Spleen (tissue), 11 donors: ENCODE results near the gene RIPOR2. TPM values are rescaled to one million over a fixed set of nuclear protein-coding genes. Genes with fewer than 3 reads are reported as not detected.

Experiments
- DNase-seq: peaks from one replicate; pipeline ENCODE4 v3.0.0-alpha.2; 2020
- H3K27ac ChIP-seq, 8 donors: fragments of 200-600 bp; sonication (generic) in 7 of 8; 1 replicate in 4 of 8; 2 replicates in 4 of 8; pipeline versions ENCODE4 v1.5.0 to v1.8.0; 2016 to 2021; ENCODE audit warnings: inconsistent platforms in 4 of 8, mild to moderate bottlenecking in 4 of 8, moderate library complexity in 1 of 8
- H3K27me3 ChIP-seq, 7 donors: fragments of 200-600 bp; sonication (generic) in 6 of 7; replicated peaks in 1 of 7; 1 replicate in 4 of 7; 2 replicates in 3 of 7; pipeline versions ENCODE4 v1.5.0 to v1.8.0; 2016 to 2021; ENCODE audit warnings: inconsistent platforms in 3 of 7, mild to moderate bottlenecking in 1 of 7
- H3K36me3 ChIP-seq, 6 donors: fragments of 200-600 bp; sonication (generic) in 5 of 6; 1 replicate in 4 of 6; 2 replicates in 2 of 6; pipeline versions ENCODE4 v1.5.0 to v1.8.0; 2016 to 2021; ENCODE audit warnings: inconsistent platforms in 2 of 6
- H3K4me1 ChIP-seq, 6 donors: fragments of 200-600 bp; sonication (generic) in 5 of 6; 1 replicate in 3 of 6; 2 replicates in 3 of 6; pipeline versions ENCODE4 v1.5.0 to v1.8.0; 2016 to 2021; ENCODE audit warnings: inconsistent platforms in 3 of 6
- H3K4me3 ChIP-seq, 8 donors: fragments of 200-600 bp; sonication (generic) in 7 of 8; 1 replicate in 4 of 8; 2 replicates in 4 of 8; pipeline versions ENCODE4 v1.5.0 to v1.8.0; 2016 to 2021; ENCODE audit warnings: inconsistent platforms in 4 of 8, mild to moderate bottlenecking in 4 of 8, moderate library complexity in 2 of 8
- H3K9me3 ChIP-seq, 8 donors: fragments of 200-600 bp; sonication (generic) in 7 of 8; 1 replicate in 4 of 8; 2 replicates in 4 of 8; pipeline versions ENCODE4 v1.5.0 to v1.8.0; 2016 to 2021; ENCODE audit warnings: inconsistent platforms in 4 of 8
- POLR2A ChIP-seq, 3 donors: fragments of 450-650 bp; IDR thresholded peaks; one replicate each; pipeline ENCODE4 v1.5.1; 2017; ENCODE audit warnings: antibody characterized with exemption in 3 of 3, mild to moderate bottlenecking in 1 of 3
- POLR2AphosphoS5 ChIP-seq, 3 donors: sonication (generic); formaldehyde crosslinking; IDR thresholded peaks; one replicate each; pipeline ENCODE4 v1.5.1; 2017; ENCODE audit warnings: antibody characterized with exemption in 3 of 3
- WGBS, 5 donors: extraction: QIAGEN DNeasy Blood & Tissue Kit in 3 of 5; methylation state at CpG; one replicate each; pipeline versions ENCODE4 v1.1.5 to v1.1.7; 2013 to 2018; 5-methylcytosine and 5-hydroxymethylcytosine counted together
- intact Hi-C: fragments of 100-400 bp; cut with DNase I; formaldehyde crosslinking; loops from one replicate; pipeline ENCODE4 v1.15.0; 2023; ENCODE audit warnings: low total_unique reads
- polyA plus RNA-seq, 3 donors: library from polyadenylated mRNA; stranded (reverse); fragments of 200-250 nt; gene quantifications; one replicate each; pipeline ENCODE4 v1.2.1, GENCODE V29; 2013
- total RNA-seq, 7 donors: library from RNA; depleted of rRNA in 3 of 7; stranded (reverse); fragments of >200 nt in 3 of 7; fragmentation: NEBNext Ultra II Directional in 4 of 7; extraction: Animal tissue kit (Norgen Biotek cat#: 25700) in 4 of 7; gene quantifications; one replicate each; pipeline versions ENCODE4 v1.1.0 to v1.2.1, GENCODE V29; 2016 to 2021
- TF ChIP-seq, protein P1 (sequence below), 11 experiments: fragments of 200-600 bp in 7 of 11; fragments of 450-650 bp in 4 of 11; sonication (generic) in 4 of 11; IDR thresholded peaks in 8 of 11; conservative IDR thresholded peaks in 3 of 11; 1 replicate in 7 of 11; 2 replicates in 4 of 11; pipeline versions ENCODE4 v1.4.0 to v1.8.0; 2016 to 2021; ENCODE audit warnings: antibody characterized with exemption in 11 of 11, inconsistent platforms in 4 of 11, mild to moderate bottlenecking in 1 of 11
- donor health status: healthy with polysubstance abuse.
- donor health status: DM: no; HTN: no; CAD: no; lungs with moderate emphysema.
- donor health status: DM: no; HTN: no; CAD: no.
- donor health status: Bipolar disorder and iron deficiency.
- donor health status: healthy.
- donor health status: DM: no; HTN: no; CAD: no.
- donor health status: DM: yes; HTN: yes; CAD: no.

The RIPOR2 gene
- total and polyA plus RNA-seq, 10 donors, result 40.6 to 247 (median 147) TPM

DNA sequence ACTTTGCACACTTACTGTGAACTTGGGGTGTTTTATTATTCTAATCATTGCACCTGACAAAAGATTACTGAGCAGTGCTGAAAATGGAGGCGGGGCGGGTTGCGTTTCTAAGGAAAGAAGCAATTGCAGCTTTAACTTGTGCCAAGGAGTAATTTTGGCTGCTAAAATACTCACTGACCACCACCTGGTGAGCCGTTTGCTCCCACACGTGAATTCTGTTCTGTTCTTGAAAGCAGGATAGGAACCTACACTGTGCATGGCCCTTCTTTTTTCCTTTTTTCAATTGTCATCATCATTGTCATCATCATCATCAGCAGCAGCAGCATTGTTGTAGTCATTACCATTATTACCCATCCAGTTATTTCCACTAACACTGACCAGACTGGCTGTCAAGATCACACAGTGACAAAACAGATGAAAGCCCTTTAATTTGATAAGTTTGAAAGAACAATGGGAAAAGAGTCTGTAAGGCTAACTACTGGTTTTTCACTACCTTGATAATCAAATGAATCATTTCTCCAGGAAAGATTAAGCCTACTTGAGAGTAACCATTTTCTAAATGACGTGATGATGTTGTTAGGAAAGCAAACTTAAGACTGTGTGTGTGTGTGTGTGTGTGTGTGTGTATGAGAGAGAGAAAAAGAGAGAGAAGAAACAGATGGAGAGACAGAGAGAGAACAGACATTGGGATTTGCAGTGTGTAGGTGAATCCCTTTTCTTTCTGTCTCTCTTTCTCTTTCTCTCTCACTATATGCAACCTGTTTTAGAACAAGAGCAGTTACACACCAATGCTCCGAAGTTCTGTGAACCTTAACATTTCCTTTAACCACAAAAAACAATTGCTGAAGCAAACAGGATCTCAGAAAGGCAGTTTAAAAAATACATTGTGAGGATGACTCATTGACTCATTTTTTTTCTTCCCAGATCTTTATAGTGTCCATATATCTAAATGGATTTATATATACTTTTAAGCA is 3.8 kb downstream of the RIPOR2 start:
- Histone ChIP-seq H3K27me3 (no peaks in the 10 kb centered on the region), H3K27ac (peak overlapping the region; percentile 37 to 94 (median 88)), H3K36me3 (peaks cover 0 to 44% (median 0%) of the 10 kb centered on the region in 6 donors), H3K4me3 (peak overlapping the region; percentile 27 to 85 (median 59)), H3K9me3 (no peaks in the 10 kb centered on the region), H3K4me1 (peaks cover 30 to 89% (median 68%) of the 10 kb centered on the region in 6 donors)
- TF ChIP-seq POLR2AphosphoS5 (IDR thresholded peaks at IDR 0.05) (no peak), POLR2A (IDR thresholded peaks at IDR 0.05) (no peak)
- TF ChIP-seq, protein P1, sequence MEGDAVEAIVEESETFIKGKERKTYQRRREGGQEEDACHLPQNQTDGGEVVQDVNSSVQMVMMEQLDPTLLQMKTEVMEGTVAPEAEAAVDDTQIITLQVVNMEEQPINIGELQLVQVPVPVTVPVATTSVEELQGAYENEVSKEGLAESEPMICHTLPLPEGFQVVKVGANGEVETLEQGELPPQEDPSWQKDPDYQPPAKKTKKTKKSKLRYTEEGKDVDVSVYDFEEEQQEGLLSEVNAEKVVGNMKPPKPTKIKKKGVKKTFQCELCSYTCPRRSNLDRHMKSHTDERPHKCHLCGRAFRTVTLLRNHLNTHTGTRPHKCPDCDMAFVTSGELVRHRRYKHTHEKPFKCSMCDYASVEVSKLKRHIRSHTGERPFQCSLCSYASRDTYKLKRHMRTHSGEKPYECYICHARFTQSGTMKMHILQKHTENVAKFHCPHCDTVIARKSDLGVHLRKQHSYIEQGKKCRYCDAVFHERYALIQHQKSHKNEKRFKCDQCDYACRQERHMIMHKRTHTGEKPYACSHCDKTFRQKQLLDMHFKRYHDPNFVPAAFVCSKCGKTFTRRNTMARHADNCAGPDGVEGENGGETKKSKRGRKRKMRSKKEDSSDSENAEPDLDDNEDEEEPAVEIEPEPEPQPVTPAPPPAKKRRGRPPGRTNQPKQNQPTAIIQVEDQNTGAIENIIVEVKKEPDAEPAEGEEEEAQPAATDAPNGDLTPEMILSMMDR (IDR thresholded peaks at IDR 0.05 in 8 of 11, conservative IDR thresholded peaks at IDR 0.05 in 3 of 11), result no peak
- intact Hi-C loops, result loop anchor here (10.0 kb wide), 1 partner anchor 63 kb away; no protein-coding TSS in a partner anchor
- DNase-seq, result peak; percentile 71
- WGBS, 5 donors, result 36 to 58% (median 54%) methylated on average over 7 of the region's 7 CpGs

DNA sequence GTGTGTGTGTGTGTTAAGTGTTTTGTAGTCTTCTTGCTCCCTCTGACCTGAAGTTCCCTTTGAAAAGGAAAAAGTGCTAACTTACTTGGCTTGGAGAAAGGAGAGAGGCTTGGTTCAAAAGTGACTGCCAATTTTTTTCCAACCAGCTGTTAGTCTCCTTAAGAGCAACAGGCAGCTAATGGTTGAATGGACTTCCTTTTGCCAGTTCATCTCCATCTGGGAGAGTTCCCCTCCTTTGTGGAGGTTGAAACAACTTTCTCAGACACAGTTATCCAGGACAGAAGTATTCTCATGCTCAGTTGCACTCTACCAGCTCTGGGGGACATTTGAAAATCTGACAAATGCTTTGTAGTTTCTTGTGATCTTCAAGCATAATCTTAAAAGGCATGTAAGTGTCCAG is 4.5 kb downstream of the RIPOR2 start:
- Histone ChIP-seq H3K4me3 (peak overlapping the region; percentile 4 to 85 (median 59)), H3K36me3 (peaks cover 0 to 44% (median 0%) of the 10 kb centered on the region in 6 donors), H3K9me3 (no peaks in the 10 kb centered on the region), H3K4me1 (peaks cover 30 to 86% (median 65%) of the 10 kb centered on the region in 6 donors), H3K27ac (peak overlapping the region; percentile 12 to 94 (median 88)), H3K27me3 (no peaks in the 10 kb centered on the region)
- no peak for DNase-seq
- intact Hi-C loops, result loop anchor here (10.0 kb wide), 1 partner anchor 64 kb away; no protein-coding TSS in a partner anchor
- TF ChIP-seq POLR2AphosphoS5 (IDR thresholded peaks at IDR 0.05) (no peak), POLR2A (IDR thresholded peaks at IDR 0.05) (no peak)
- TF ChIP-seq, protein P1 (IDR thresholded peaks at IDR 0.05 in 8 of 11, conservative IDR thresholded peaks at IDR 0.05 in 3 of 11), result no peak

- 36 to 59% (median 39%) methylated on average over 2 of the region's 2 CpGs for WGBS, 5 donors
- peak overlapping the region in 6 of 8 donors; percentile 12 to 94 (median 88) for H3K27ac ChIP-seq
- no peak for DNase-seq
- H3K4me1 ChIP-seq, result peaks cover 31 to 86% (median 65%) of the 10 kb centered on the region in 6 donors
- H3K36me3 ChIP-seq, result peaks cover 0 to 46% (median 0%) of the 10 kb centered on the region in 6 donors
- no peaks in the 10 kb centered on the region for H3K27me3 ChIP-seq
- intact Hi-C loops, result loop anchor here (10.0 kb wide), 1 partner anchor 64 kb away; no protein-coding TSS in a partner anchor
- H3K4me3 ChIP-seq, result peak overlapping the region in 4 of 8 donors; percentile 45 to 85 (median 60)
- TF ChIP-seq POLR2AphosphoS5 (IDR thresholded peaks at IDR 0.05) (no peak), POLR2A (IDR thresholded peaks at IDR 0.05) (no peak)
- TF ChIP-seq, protein P1 (IDR thresholded peaks at IDR 0.05 in 8 of 11, conservative IDR thresholded peaks at IDR 0.05 in 3 of 11), result no peak
- H3K9me3 ChIP-seq, result no peaks in the 10 kb centered on the region
Measured at GRCh38 chr6:24930431-24930871, 5.3 kb downstream of the RIPOR2 start.

GRCh38 chr6:24929242-24929641 is 6.5 kb downstream of the RIPOR2 start:
- Histone ChIP-seq H3K4me1 (peaks cover 39 to 95% (median 76%) of the 10 kb centered on the region in 6 donors), H3K4me3 (peak overlapping the region in 5 of 8 donors; percentile 7 to 85 (median 9)), H3K36me3 (peaks cover 0 to 54% (median 0%) of the 10 kb centered on the region in 6 donors), H3K27me3 (no peaks in the 10 kb centered on the region), H3K9me3 (no peaks in the 10 kb centered on the region), H3K27ac (peak overlapping the region; percentile 23 to 94 (median 75))
- intact Hi-C loops, result no loop called here
- 4 to 38% (median 15%) methylated on average over 1 of the region's 1 CpG for WGBS, 5 donors
- peak; percentile 61 for DNase-seq
- TF ChIP-seq, protein P1 (IDR thresholded peaks at IDR 0.05 in 8 of 11, conservative IDR thresholded peaks at IDR 0.05 in 3 of 11), result no peak
- TF ChIP-seq POLR2AphosphoS5 (IDR thresholded peaks at IDR 0.05), result peak in 1 of 3 donors; percentile 61
